Mucosa of rectum (tissue), 2 donors: ENCODE results near the gene TSPYL2.

Experiments used
- H3K27ac ChIP-seq, 2 donors: one replicate each; pipeline ENCODE4 v1.7.0; 2013; ENCODE audit warnings: inconsistent platforms in 2 of 2, low read depth in 2 of 2, low read length in 2 of 2
- H3K27me3 ChIP-seq, 2 donors: one replicate each; pipeline ENCODE4 v1.7.0; 2013; ENCODE audit warnings: low read length in 2 of 2; ENCODE audit not compliant: control insufficient read depth in 2 of 2, insufficient read depth in 2 of 2
- H3K36me3 ChIP-seq, 2 donors: one replicate each; pipeline ENCODE4 v1.7.0; 2013; ENCODE audit warnings: low read length in 2 of 2; ENCODE audit not compliant: control insufficient read depth in 2 of 2, insufficient read depth in 2 of 2
- H3K4me1 ChIP-seq, 2 donors: one replicate each; pipeline ENCODE4 v1.7.0; 2013; ENCODE audit warnings: low read length in 2 of 2, mild to moderate bottlenecking in 1 of 2; ENCODE audit not compliant: control insufficient read depth in 2 of 2, insufficient read depth in 2 of 2
- H3K4me3 ChIP-seq, 2 donors: one replicate each; pipeline ENCODE4 v1.7.0; 2013; ENCODE audit warnings: low read length in 2 of 2
- H3K9ac ChIP-seq, 2 donors: one replicate each; pipeline ENCODE4 v1.7.0; 2013; ENCODE audit warnings: low read length in 2 of 2, low read depth in 1 of 2, mild to moderate bottlenecking in 1 of 2
- H3K9me3 ChIP-seq, 2 donors: one replicate each; pipeline ENCODE4 v1.7.0; 2013; ENCODE audit warnings: low read length in 2 of 2; ENCODE audit not compliant: control insufficient read depth in 2 of 2
- donor health status: healthy.
- donor health status: Normal muscosa, but diverticular disease.

The TSPYL2 gene

DNA sequence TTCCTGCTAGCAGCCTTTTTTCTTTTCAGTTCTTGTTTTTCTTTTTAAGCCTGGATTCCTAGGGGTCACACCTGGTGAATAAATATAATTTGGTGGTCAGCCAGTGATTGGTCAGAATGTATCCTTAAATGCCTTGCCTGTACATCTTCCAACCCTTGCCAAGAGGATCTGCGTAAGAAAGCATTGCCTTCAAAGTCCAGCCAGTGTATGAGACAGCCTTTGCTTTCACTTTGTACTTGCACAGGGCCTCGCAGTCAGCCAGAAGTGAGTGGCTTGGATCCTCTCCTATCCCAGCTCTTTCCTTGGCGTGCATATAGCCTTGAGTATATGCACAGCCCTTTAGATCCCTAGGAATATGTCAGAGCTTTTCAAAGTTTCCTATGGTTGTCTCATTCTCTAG lies 33.9 kb downstream of the TSPYL2 start:
- Histone ChIP-seq H3K4me3 (peak overlapping the region in 1 of 2 donors; percentile 2), H3K4me1 (peaks cover 3 to 6% of the 10 kb centered on the region in 2 donors), H3K27me3 (peaks cover 0 to 2% of the 10 kb centered on the region in 2 donors), H3K36me3 (no peaks in the 10 kb centered on the region), H3K27ac (peak overlapping the region; percentile 39 to 57), H3K9ac (peak overlapping the region in 1 of 2 donors; percentile 27), H3K9me3 (no peaks in the 10 kb centered on the region)

- no peak overlapping the region for H3K9ac ChIP-seq
- peaks cover 0 to 5% of the 10 kb centered on the region in 2 donors for H3K36me3 ChIP-seq
- H3K4me1 ChIP-seq, result no peaks in the 10 kb centered on the region
- H3K27ac ChIP-seq, result no peak overlapping the region
- H3K4me3 ChIP-seq, result no peak overlapping the region
- H3K9me3 ChIP-seq, result no peaks in the 10 kb centered on the region
- H3K27me3 ChIP-seq, result no peaks in the 10 kb centered on the region
Observed at GRCh38 chrX:53122013-53122412, 39.8 kb downstream of the TSPYL2 start.

GRCh38 chrX:53125506-53125905 lies 43.3 kb downstream of the TSPYL2 start:
- no peak overlapping the region for H3K27ac ChIP-seq
- no peaks in the 10 kb centered on the region for H3K4me1 ChIP-seq
- H3K4me3 ChIP-seq, result no peak overlapping the region
- H3K9me3 ChIP-seq, result no peaks in the 10 kb centered on the region
- H3K36me3 ChIP-seq, result peaks cover 0 to 5% of the 10 kb centered on the region in 2 donors
- peaks cover 0 to 7% of the 10 kb centered on the region in 2 donors for H3K27me3 ChIP-seq
- peak overlapping the region in 1 of 2 donors; percentile 24 for H3K9ac ChIP-seq

DNA sequence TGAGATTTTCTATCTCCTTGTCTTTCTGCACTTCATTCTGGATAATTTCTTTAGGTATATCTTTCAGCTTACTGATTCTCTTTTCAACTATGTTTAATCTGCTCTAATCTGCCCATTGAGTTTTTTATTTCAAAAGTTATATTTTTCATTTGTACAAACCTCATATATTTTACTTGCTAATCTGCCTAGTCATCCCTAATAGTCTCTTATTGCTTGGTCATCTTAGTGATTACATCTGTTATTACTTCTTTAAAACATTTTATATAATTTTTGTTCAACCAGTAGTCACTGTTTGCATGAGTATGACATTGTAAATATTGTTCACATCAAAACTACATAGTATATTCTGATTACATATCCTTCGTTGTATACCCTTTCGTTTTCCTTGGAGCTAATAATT lies 44.2 kb downstream of the TSPYL2 start:
- H3K9ac ChIP-seq, result no peak overlapping the region
- no peaks in the 10 kb centered on the region for H3K9me3 ChIP-seq
- H3K36me3 ChIP-seq, result peaks cover 0 to 5% of the 10 kb centered on the region in 2 donors
- no peaks in the 10 kb centered on the region for H3K4me1 ChIP-seq
- H3K4me3 ChIP-seq, result no peak overlapping the region
- peaks cover 0 to 7% of the 10 kb centered on the region in 2 donors for H3K27me3 ChIP-seq
- no peak overlapping the region for H3K27ac ChIP-seq

- no peak overlapping the region for H3K9ac ChIP-seq
- peaks cover 0 to 5% of the 10 kb centered on the region in 2 donors for H3K36me3 ChIP-seq
- peaks cover 0 to 7% of the 10 kb centered on the region in 2 donors for H3K27me3 ChIP-seq
- H3K4me1 ChIP-seq, result no peaks in the 10 kb centered on the region
- no peaks in the 10 kb centered on the region for H3K9me3 ChIP-seq
- no peak overlapping the region for H3K4me3 ChIP-seq
- no peak overlapping the region for H3K27ac ChIP-seq
Observed at GRCh38 chrX:53128097-53128749, 46.1 kb downstream of the TSPYL2 start.

GRCh38 chrX:53133400-53133799 lies 51.2 kb downstream of the TSPYL2 start:
- no peaks in the 10 kb centered on the region for H3K4me1 ChIP-seq
- H3K27me3 ChIP-seq, result peaks cover 0 to 3% of the 10 kb centered on the region in 2 donors
- H3K27ac ChIP-seq, result no peak overlapping the region
- no peak overlapping the region for H3K9ac ChIP-seq
- H3K36me3 ChIP-seq, result no peaks in the 10 kb centered on the region
- no peaks in the 10 kb centered on the region for H3K9me3 ChIP-seq
- no peak overlapping the region for H3K4me3 ChIP-seq

GRCh38 chrX:53135581-53135980 lies 53.4 kb downstream of the TSPYL2 start:
- Histone ChIP-seq H3K9me3 (no peaks in the 10 kb centered on the region), H3K4me1 (no peaks in the 10 kb centered on the region), H3K27me3 (no peaks in the 10 kb centered on the region), H3K9ac (no peak overlapping the region), H3K4me3 (no peak overlapping the region), H3K27ac (no peak overlapping the region), H3K36me3 (no peaks in the 10 kb centered on the region)
